Trophoblast cell (in vitro differentiated cells and primary cell): ENCODE data around the gene CDKAL1.
"Not testable (repeated sequence)": the region's sequence is repeated elsewhere in the genome, so short reads cannot be mapped to it uniquely, and the experiment has no call there.

Experiments
- DNase-seq, 2 donors: peaks; one replicate each; pipeline ENCODE4 v3.0.0-alpha.2; 2016
- H2AFZ ChIP-seq: 2 replicates; pipeline ENCODE4 v1.6.1; 2013; ENCODE audit warnings: low read length, moderate library complexity, mild to moderate bottlenecking; ENCODE audit not compliant: insufficient read depth, poor library complexity
- H2AK5ac ChIP-seq: 2 replicates; pipeline ENCODE4 v1.6.1; 2013; ENCODE audit warnings: mild to moderate bottlenecking, low read length
- H2BK120ac ChIP-seq: 2 replicates; pipeline ENCODE4 v1.6.1; 2013; ENCODE audit warnings: low read length, mild to moderate bottlenecking, moderate library complexity; ENCODE audit not compliant: insufficient read depth, poor library complexity
- H2BK12ac ChIP-seq: 2 replicates; pipeline ENCODE4 v1.6.1; 2013; ENCODE audit warnings: mild to moderate bottlenecking, low read length, moderate library complexity
- H2BK5ac ChIP-seq: 2 replicates; pipeline ENCODE4 v1.6.1; 2013; ENCODE audit warnings: low read length, low read depth, moderate library complexity, mild to moderate bottlenecking; ENCODE audit not compliant: poor library complexity
- H3K14ac ChIP-seq: 2 replicates; pipeline ENCODE4 v1.6.1; 2013; ENCODE audit warnings: mild to moderate bottlenecking, low read length
- H3K18ac ChIP-seq: 2 replicates; pipeline ENCODE4 v1.6.1; 2013; ENCODE audit warnings: mild to moderate bottlenecking, low read length
- H3K23ac ChIP-seq: 2 replicates; pipeline ENCODE4 v1.6.1; 2013; ENCODE audit warnings: low read length
- H3K27ac ChIP-seq: 2 replicates; pipeline ENCODE4 v1.5.1; 2013; ENCODE audit warnings: low read depth, mild to moderate bottlenecking, inconsistent platforms, low read length, moderate library complexity
- H3K27me3 ChIP-seq: 2 replicates; pipeline ENCODE4 v1.6.1; 2013; ENCODE audit warnings: inconsistent platforms, mild to moderate bottlenecking, low read length, moderate library complexity; ENCODE audit not compliant: insufficient read depth
- H3K36me3 ChIP-seq, 2 experiments: 1 replicate in 1 of 2; 2 replicates in 1 of 2; pipeline ENCODE4 v1.6.1; 2013; ENCODE audit warnings: low read length in 2 of 2, mild to moderate bottlenecking in 2 of 2, moderate library complexity in 1 of 2; ENCODE audit not compliant: insufficient read depth in 2 of 2, control insufficient read depth in 1 of 2
- H3K4ac ChIP-seq: 2 replicates; pipeline ENCODE4 v1.6.1; 2013; ENCODE audit warnings: low read depth, mild to moderate bottlenecking, low read length, moderate library complexity
- H3K4me1 ChIP-seq, 2 experiments: 1 replicate in 1 of 2; 2 replicates in 1 of 2; pipeline ENCODE4 v1.6.1; 2013; ENCODE audit warnings: low read length in 2 of 2, mild to moderate bottlenecking in 2 of 2, moderate library complexity in 1 of 2; ENCODE audit not compliant: insufficient read depth in 2 of 2, control insufficient read depth in 1 of 2
- H3K4me2 ChIP-seq: 2 replicates; pipeline ENCODE4 v1.6.1; 2013; ENCODE audit warnings: inconsistent platforms, mild to moderate bottlenecking, low read length, moderate library complexity
- H3K4me3 ChIP-seq: 2 replicates; pipeline ENCODE4 v1.5.1; 2013; ENCODE audit warnings: mild to moderate bottlenecking, low read depth, low read length, inconsistent platforms
- H3K79me1 ChIP-seq: one replicate; pipeline ENCODE4 v1.6.1; 2013; ENCODE audit warnings: low read length
- H3K79me2 ChIP-seq: 2 replicates; pipeline ENCODE4 v1.6.1; 2013; ENCODE audit warnings: low read length, mild to moderate bottlenecking; ENCODE audit not compliant: control insufficient read depth, insufficient read depth, poor library complexity
- H3K9ac ChIP-seq: 2 replicates; pipeline ENCODE4 v1.6.1; 2013; ENCODE audit warnings: mild to moderate bottlenecking, low read length
- H3K9me3 ChIP-seq: 2 replicates; pipeline ENCODE4 v1.6.1; 2013; ENCODE audit warnings: low read depth, mild to moderate bottlenecking, control low read depth, inconsistent platforms, low read length; ENCODE audit not compliant: insufficient read depth
- H4K12ac ChIP-seq: 2 replicates; pipeline ENCODE4 v1.6.1; 2013; ENCODE audit warnings: low read depth, mild to moderate bottlenecking, low read length, moderate library complexity
- H4K8ac ChIP-seq: 2 replicates; pipeline ENCODE4 v1.6.1; 2013; ENCODE audit warnings: low read depth, mild to moderate bottlenecking, low read length, moderate library complexity
- H4K91ac ChIP-seq: one replicate; pipeline ENCODE4 v1.6.1; 2013; ENCODE audit warnings: low read depth, mild to moderate bottlenecking, low read length, moderate library complexity
- WGBS: extraction: QIAGEN DNeasy Blood & Tissue Kit; methylation state at CpG from one replicate; pipeline ENCODE4 v1.1.7; 2013; ENCODE audit warnings: missing lambda C conversion rate; ENCODE audit not compliant: insufficient read length, insufficient coverage; ENCODE audit errors: extremely low coverage; 5-methylcytosine and 5-hydroxymethylcytosine counted together

The CDKAL1 gene

DNA sequence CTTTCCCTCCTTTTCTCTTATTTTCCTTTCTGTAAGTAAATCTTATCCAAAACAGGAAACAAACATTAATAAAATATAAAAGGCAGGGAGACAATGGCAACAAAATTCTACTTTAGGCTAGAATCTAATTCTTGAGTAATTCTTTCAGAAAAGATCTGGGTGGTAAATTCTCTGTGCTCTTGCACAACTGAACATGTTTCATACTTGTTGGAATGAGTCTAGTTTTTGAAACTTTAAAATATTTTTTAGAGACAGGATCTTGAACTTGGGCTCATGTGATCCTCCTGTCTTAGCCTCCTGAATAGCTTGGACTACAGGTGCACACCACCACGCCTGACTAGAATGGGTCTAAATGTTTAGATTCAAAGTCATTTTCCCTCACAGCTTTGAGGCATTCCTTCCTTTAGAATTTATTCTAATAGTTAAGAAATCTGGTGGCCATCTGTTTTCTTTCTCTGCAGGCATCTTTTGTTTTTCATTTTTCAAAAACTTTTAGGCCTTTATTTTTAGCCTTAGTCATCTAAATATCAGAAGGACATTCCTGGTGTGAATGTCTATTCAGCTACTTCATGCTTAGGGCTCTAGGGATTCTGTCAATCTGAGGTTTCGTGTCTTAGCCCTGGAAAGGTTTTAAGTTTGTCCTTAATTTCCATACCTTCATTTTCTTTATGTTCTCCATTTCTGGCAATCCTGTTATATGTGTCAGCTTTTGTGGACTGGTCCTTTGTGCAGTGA lies 76.5 kb downstream of the CDKAL1 start:
- Histone ChIP-seq H4K12ac (no peak overlapping the region), H4K91ac (no peak overlapping the region), H3K4me3 (no peak overlapping the region), H2AK5ac (no peak overlapping the region), H3K27me3 (no peaks in the 10 kb centered on the region), H3K4ac (no peak overlapping the region), H2BK120ac (no peak overlapping the region), H3K36me3 (no peaks in the 10 kb centered on the region), H2BK5ac (no peak overlapping the region), H3K79me2 (no peaks in the 10 kb centered on the region), H3K14ac (no peak overlapping the region), H3K9ac (no peak overlapping the region), H2BK12ac (no peak overlapping the region), H3K27ac (no peak overlapping the region), H3K23ac (no peak overlapping the region), H3K4me1 (peaks cover under 1 to 1% of the 10 kb centered on the region in 2 experiments), H2AFZ (no peak overlapping the region), H4K8ac (no peak overlapping the region), H3K18ac (no peak overlapping the region), H3K9me3 (no peaks in the 10 kb centered on the region), H3K4me2 (no peak overlapping the region), H3K79me1 (no peaks in the 10 kb centered on the region)
- DNase-seq = peak; percentile 67
- WGBS = no CpG with 5 or more reads among the region's 2 CpGs

DNA sequence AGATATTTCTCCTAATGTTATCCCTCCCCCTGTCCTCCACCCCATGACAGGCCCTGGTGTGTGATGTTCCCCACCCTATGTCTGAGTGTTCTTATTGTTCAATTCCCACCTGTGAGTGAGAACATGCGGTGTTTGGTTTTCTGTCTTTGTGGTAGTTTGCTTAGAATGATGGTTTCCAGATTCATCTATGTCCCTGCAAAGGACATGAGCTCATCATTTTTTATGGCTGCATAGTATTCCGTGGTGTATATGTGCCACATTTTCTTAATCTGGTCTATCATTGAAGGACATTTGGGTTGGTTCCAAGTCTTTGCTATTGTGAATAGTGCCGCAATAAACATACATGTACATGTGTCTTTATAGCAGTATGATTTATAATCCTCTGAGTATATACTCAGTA lies 83.3 kb downstream of the CDKAL1 start:
- not testable (repeated sequence) for H3K4me1 ChIP-seq

DNA sequence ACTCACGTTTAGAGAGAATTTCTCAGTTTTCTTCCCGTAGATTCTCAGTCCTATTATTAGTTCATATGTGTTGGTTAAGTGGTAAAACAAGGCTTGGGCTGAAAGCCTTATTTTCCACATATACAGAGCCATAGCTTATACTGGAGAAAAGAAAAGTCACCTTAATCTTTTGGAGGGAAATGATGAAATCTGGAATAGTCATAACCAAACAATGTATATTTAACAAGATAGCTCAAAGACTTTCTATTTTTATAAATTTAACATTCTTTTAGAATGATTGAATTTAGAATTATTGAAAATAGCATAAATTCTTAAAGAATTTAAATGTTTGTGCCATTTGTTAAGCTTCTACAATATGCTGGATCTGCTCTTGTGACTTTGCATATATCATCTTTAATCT lies 85.8 kb downstream of the CDKAL1 start:
- no CpG with 5 or more reads among the region's 2 CpGs for WGBS

More for the DNA sequence above, 83.3 kb downstream of the CDKAL1 start:
- not testable (repeated sequence) for H3K27me3 ChIP-seq, H3K27ac ChIP-seq, DNase-seq, H3K23ac ChIP-seq, H3K18ac ChIP-seq, H3K36me3 ChIP-seq, H4K8ac ChIP-seq, H2BK12ac ChIP-seq, H2AFZ ChIP-seq, H3K4ac ChIP-seq, H3K79me1 ChIP-seq, H3K4me3 ChIP-seq, H2BK120ac ChIP-seq, H2AK5ac ChIP-seq, H3K14ac ChIP-seq, H3K79me2 ChIP-seq, H4K91ac ChIP-seq, H2BK5ac ChIP-seq, H3K9me3 ChIP-seq, H4K12ac ChIP-seq, H3K4me2 ChIP-seq, H3K9ac ChIP-seq
- WGBS = no CpG with 5 or more reads among the region's 3 CpGs

DNA sequence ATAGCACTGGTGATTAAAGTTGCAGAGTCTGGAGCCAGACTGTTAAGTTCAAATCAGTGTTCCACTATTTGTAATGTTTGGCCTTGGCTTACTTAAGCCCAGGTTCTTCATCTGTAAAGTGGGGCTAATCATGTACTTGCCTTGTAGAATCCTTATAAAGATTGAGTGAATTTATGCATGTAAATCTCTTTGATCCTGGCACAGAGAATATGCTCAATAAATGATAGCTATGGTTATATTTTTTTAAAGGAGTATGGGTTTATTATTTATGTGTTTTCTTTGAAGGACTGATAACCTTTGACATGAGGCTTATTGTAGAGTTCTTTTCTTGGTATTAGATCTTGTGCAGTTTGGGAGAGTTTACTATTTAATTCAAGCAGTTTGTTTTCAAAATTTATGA lies 89.5 kb downstream of the CDKAL1 start:
- Histone ChIP-seq H2BK120ac (no peak overlapping the region), H3K9me3 (no peaks in the 10 kb centered on the region), H3K23ac (no peak overlapping the region), H3K27ac (no peak overlapping the region), H3K36me3 (no peaks in the 10 kb centered on the region), H3K79me2 (no peaks in the 10 kb centered on the region), H4K12ac (no peak overlapping the region), H2AFZ (no peak overlapping the region), H2AK5ac (no peak overlapping the region), H3K4ac (no peak overlapping the region), H3K4me3 (no peak overlapping the region), H2BK5ac (no peak overlapping the region), H4K91ac (no peak overlapping the region), H3K18ac (no peak overlapping the region), H3K9ac (no peak overlapping the region), H4K8ac (no peak overlapping the region), H3K4me1 (no peaks in the 10 kb centered on the region), H3K79me1 (no peaks in the 10 kb centered on the region), H3K14ac (no peak overlapping the region), H3K4me2 (no peak overlapping the region), H3K27me3 (no peaks in the 10 kb centered on the region), H2BK12ac (no peak overlapping the region)
- DNase-seq = no peak

More for the DNA sequence above, 85.8 kb downstream of the CDKAL1 start:
- Histone ChIP-seq H3K4ac (no peak overlapping the region), H2BK5ac (no peak overlapping the region), H3K4me3 (no peak overlapping the region), H3K14ac (no peak overlapping the region), H4K12ac (no peak overlapping the region), H3K18ac (no peak overlapping the region), H3K79me2 (no peaks in the 10 kb centered on the region), H2BK120ac (no peak overlapping the region), H4K8ac (no peak overlapping the region), H2AK5ac (no peak overlapping the region), H3K27me3 (no peaks in the 10 kb centered on the region), H3K9me3 (no peaks in the 10 kb centered on the region), H2AFZ (no peak overlapping the region), H3K23ac (no peak overlapping the region), H2BK12ac (no peak overlapping the region), H3K36me3 (no peaks in the 10 kb centered on the region), H3K4me2 (no peak overlapping the region), H3K4me1 (no peaks in the 10 kb centered on the region), H4K91ac (no peak overlapping the region), H3K9ac (no peak overlapping the region), H3K27ac (no peak overlapping the region), H3K79me1 (no peaks in the 10 kb centered on the region)
- no peak for DNase-seq
